ENCODE measurements around the gene INTS11. TPM values are rescaled to one million over a fixed set of nuclear protein-coding genes. Genes with fewer than 3 reads are reported as not detected.

The INTS11 gene
- total RNA-seq, 2 experiments from 2014 or later = 120 to 134 TPM

DNA sequence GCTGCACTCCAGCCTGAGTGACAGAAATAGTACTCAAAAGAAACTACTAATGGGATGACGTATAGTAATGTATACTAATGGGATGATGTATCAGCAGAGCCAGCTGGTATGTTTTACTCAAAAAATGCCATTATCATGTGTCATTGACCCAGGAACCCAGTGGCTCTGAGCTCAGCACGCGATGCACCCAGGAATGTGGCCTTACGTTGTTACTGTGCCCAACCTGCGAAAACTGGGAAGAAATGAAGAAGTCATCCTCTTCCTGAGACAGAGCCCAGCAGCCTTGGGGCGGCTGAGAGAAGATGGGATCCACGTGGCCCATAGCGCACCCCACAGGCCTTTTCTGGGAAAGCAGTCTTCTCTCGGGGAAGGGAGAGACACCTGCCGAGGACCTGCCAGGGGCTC lies 59.6 kb downstream of the INTS11 start:
- DNase-seq (no peak), ATAC-seq (no peak)
- POLR2A ChIA-PET = interaction anchor here (1.0 kb wide), 1 partner anchor 143 kb away, joined by 3 read pairs; no protein-coding TSS in a partner anchor
- Mint-ChIP-seq H3K4me1 (ENCODE audit: low read depth) (peaks cover 14% of the 10 kb centered on the region), H3K27ac (no peak overlapping the region), H3K9me3 (ENCODE audit: insufficient read depth) (no peaks in the 10 kb centered on the region), H3K36me3 (ENCODE audit: low read depth) (peaks cover 43% of the 10 kb centered on the region), H3K4me3 (no peak overlapping the region), H3K27me3 (ENCODE audit: low read depth) (no peaks in the 10 kb centered on the region)
- CTCF ChIA-PET = interaction anchor here (0.8 to 1.9 kb wide), 2 partner anchors 14 to 143 kb away, joined by 3 to 9 read pairs; no protein-coding TSS in a partner anchor

- CTCF ChIA-PET = interaction anchor here (0.8 to 1.9 kb wide), 2 partner anchors 14 to 142 kb away, joined by 3 to 9 read pairs; no protein-coding TSS in a partner anchor
- POLR2A ChIA-PET = interaction anchor here (0.6 kb wide), 2 partner anchors 9 to 47 kb away, joined by 3 read pairs; no protein-coding TSS in a partner anchor
- DNase-seq (no peak), ATAC-seq (no peak)
- Mint-ChIP-seq H3K9me3 (ENCODE audit: insufficient read depth) (no peaks in the 10 kb centered on the region), H3K4me3 (no peak overlapping the region), H3K36me3 (ENCODE audit: low read depth) (peaks cover 47% of the 10 kb centered on the region), H3K4me1 (ENCODE audit: low read depth) (peaks cover 11% of the 10 kb centered on the region), H3K27me3 (ENCODE audit: low read depth) (no peaks in the 10 kb centered on the region), H3K27ac (no peak overlapping the region)
Measured at GRCh38 chr1:1264026-1264425, 60.4 kb downstream of the INTS11 start.

DNA sequence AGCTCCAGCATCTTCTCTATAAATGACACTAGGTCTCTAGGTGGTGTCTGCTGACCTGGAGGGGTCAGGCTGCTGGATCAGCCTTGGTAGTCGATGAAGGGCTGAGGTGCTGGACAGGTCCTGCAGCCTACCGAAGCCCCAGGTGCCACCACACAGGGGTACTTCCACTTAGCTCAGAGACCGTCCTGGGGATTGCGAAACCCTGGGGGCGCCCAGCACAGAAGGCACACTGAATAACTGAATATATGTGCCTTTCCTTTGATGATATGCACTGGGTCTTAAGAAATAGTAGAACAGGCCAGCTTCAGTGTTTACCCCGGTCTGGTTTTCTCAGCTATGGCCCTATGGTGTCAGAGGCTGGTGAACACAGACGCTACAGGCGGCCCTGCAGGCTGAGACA lies 61.7 kb downstream of the INTS11 start:
- Mint-ChIP-seq H3K4me1 (ENCODE audit: low read depth) (peaks cover 11% of the 10 kb centered on the region), H3K27ac (no peak overlapping the region), H3K36me3 (ENCODE audit: low read depth) (peaks cover 52% of the 10 kb centered on the region), H3K9me3 (ENCODE audit: insufficient read depth) (no peaks in the 10 kb centered on the region), H3K27me3 (ENCODE audit: low read depth) (no peaks in the 10 kb centered on the region), H3K4me3 (no peak overlapping the region)
- DNase-seq (no peak), ATAC-seq (no peak)
- CTCF ChIA-PET = no interaction called here
- POLR2A ChIA-PET = no interaction called here

DNA sequence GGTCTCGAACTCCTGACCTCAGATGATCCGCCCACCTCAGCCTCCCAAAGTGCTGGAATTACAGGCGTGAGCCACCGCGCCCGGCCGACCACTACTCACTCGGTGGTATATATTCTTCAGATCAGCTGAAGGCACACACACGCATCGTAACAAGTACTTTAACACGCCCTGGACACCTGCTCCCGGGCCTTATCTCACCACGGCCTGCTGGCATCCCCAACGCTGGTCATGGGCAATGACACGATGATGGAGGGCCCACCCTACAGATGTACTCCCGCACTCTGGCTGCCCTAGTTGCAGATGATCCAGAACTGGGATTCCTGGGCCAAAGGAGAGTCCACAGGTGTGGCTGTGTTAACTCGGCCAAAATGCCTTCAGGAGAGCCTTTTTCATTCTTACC lies 62.4 kb downstream of the INTS11 start:
- H3K9me3 Mint-ChIP-seq (ENCODE audit: insufficient read depth) = no peaks in the 10 kb centered on the region
- DNase-seq (no peak), ATAC-seq (no peak)
- no peak overlapping the region for H3K27ac Mint-ChIP-seq
- POLR2A ChIA-PET = no interaction called here
- peaks cover 11% of the 10 kb centered on the region for H3K4me1 Mint-ChIP-seq (ENCODE audit: low read depth)
- CTCF ChIA-PET = interaction anchor here (1.3 to 1.7 kb wide), 2 partner anchors 11 to 30 kb away, joined by 4 to 6 read pairs; no protein-coding TSS in a partner anchor
- H3K4me3 Mint-ChIP-seq = no peak overlapping the region
- H3K27me3 Mint-ChIP-seq (ENCODE audit: low read depth) = no peaks in the 10 kb centered on the region
- peaks cover 52% of the 10 kb centered on the region for H3K36me3 Mint-ChIP-seq (ENCODE audit: low read depth)

Small RNAs within 50 kb of the gene (microRNA-seq; reads per million reads assigned to microRNA genes)
- gene MIR6726 (4.6 reads per million), gene MIR6727 (not detected), gene MIR6808 (not detected)

Other genes starting within 250 kb of the INTS11 start
- gene C1orf159, start 208.6 kb downstream of the INTS11 start, total RNA-seq = 10 to 100 TPM; 24.5 to 26.8 TPM
- under 1 TPM; 0.63 to 0.90 TPM for gene TTLL10, start 150.8 kb downstream of the INTS11 start, total RNA-seq
- 10 to 100 TPM; 17.5 to 18.8 TPM for gene TNFRSF18, start 118.1 kb downstream of the INTS11 start, total RNA-seq
- 1 to 10 TPM; 1.6 to 2.9 TPM for gene TNFRSF4, start 110.5 kb downstream of the INTS11 start, total RNA-seq
- gene SDF4, start 92.7 kb downstream of the INTS11 start, total RNA-seq = 10 to 100 TPM; 96.9 to 99.3 TPM
- 10 to 100 TPM; 21.2 to 22.4 TPM for gene B3GALT6, start 92.4 kb downstream of the INTS11 start, total RNA-seq
- gene C1QTNF12, start 77.9 kb downstream of the INTS11 start, total RNA-seq = 1 to 10 TPM; 1.8 to 2.2 TPM
- 10 to 100 TPM; 62.3 to 67.5 TPM for gene UBE2J2, start 50.8 kb downstream of the INTS11 start, total RNA-seq
- 1 to 10 TPM; 3.4 to 3.6 TPM for gene SCNN1D, start 44.2 kb downstream of the INTS11 start, total RNA-seq
- gene ACAP3, start 16.7 kb downstream of the INTS11 start, total RNA-seq = 10 to 100 TPM; 65.2 to 87.3 TPM
- 10 to 100 TPM; 24.0 to 26.2 TPM for gene PUSL1, start 16.1 kb downstream of the INTS11 start, total RNA-seq
- 10 to 100 TPM; 18.5 to 21.4 TPM for gene CPTP, start 142 bp upstream of the INTS11 start, total RNA-seq
- 1 to 10 TPM in 1 of 2 experiments, under 1 TPM in 1; 0.78 to 1.2 TPM for gene TAS1R3, start 6.6 kb upstream of the INTS11 start, total RNA-seq
- 10 to 100 TPM; 29.1 to 30.7 TPM for gene DVL1, start 24.8 kb upstream of the INTS11 start, total RNA-seq
- gene MXRA8, start 33.9 kb upstream of the INTS11 start, total RNA-seq = not detected
- gene AURKAIP1, start 50.5 kb upstream of the INTS11 start, total RNA-seq = 100 to 1,000 TPM; 120 to 123 TPM
- 100 to 1,000 TPM in 1 of 2 experiments, 10 to 100 TPM in 1; 98.3 to 110 TPM for gene CCNL2, start 74.7 kb upstream of the INTS11 start, total RNA-seq
- gene MRPL20, start 82.6 kb upstream of the INTS11 start, total RNA-seq = 100 to 1,000 TPM; 111 to 117 TPM
- gene ANKRD65, start 96.6 kb upstream of the INTS11 start, total RNA-seq = not detected
- gene VWA1, start 111.0 kb upstream of the INTS11 start, total RNA-seq = under 1 TPM; 0.21 to 0.29 TPM
- 1 to 10 TPM; 1.0 to 1.4 TPM for gene ATAD3C, start 125.0 kb upstream of the INTS11 start, total RNA-seq
- gene ATAD3B, start 147.1 kb upstream of the INTS11 start, total RNA-seq = 10 to 100 TPM; 41.5 to 49.6 TPM
- 10 to 100 TPM; 51.6 to 57.4 TPM for gene ATAD3A, start 187.5 kb upstream of the INTS11 start, total RNA-seq
- gene TMEM240, start 216.0 kb upstream of the INTS11 start, total RNA-seq = 1 to 10 TPM; 1.0 to 1.1 TPM